ENCODE measurements around the gene BLOC1S6.
A peak's percentile ranks its signal among the peaks of the same experiment; 100 is the strongest.
"Not testable (repeated sequence)": the region's sequence is repeated elsewhere in the genome, so short reads cannot be mapped to it uniquely, and the experiment has no call there.

The BLOC1S6 gene

DNA sequence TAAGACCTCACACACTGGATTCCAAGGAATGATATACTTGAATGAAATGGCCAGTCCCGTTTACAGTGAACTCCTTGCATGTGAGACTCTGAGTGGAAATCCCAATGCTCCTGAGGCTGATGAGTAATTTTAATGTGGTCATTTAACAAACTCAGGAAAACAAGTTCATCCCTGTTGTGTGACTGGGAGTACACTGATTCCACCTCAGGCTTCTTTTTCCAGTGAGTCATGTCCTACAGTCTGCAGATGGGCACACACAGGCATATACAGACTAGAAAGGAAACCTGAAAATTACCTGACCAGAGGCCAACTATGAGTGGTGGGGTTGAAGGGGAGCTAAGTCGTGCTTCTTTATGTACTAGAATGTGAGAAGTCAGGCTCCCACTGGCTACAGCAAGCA is 53.4 kb downstream of the BLOC1S6 start:
- Mint-ChIP-seq H3K27ac (no peak overlapping the region), H3K4me1 (peaks cover 75% of the 10 kb centered on the region), H3K4me3 (no peak overlapping the region), H3K9me3 (no peaks in the 10 kb centered on the region), H3K36me3 (peaks cover 67% of the 10 kb centered on the region), H3K27me3 (no peaks in the 10 kb centered on the region)
- DNase-seq: no peak
- CTCF ChIA-PET: no interaction called here

DNA sequence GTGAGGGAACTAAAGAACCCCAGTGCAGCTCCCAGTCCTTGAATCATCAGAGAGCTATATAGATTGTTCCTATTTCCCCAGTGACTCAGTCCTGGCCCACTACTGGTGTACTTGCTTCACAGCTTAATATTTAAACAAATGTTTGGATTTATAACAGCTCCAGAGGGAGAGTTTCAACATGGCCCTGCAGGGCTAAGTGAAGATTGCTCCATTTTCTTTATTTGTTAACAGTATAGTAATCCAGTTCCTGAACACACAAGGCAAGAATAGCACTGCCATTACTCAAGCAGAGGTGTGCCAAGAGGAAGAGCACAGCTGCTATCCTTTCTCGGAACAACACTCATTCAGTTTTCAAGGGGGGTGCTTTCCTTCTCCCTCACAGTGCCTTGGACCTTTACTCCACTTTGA is 54.2 kb downstream of the BLOC1S6 start:
- H3K4me1 Mint-ChIP-seq: peaks cover 77% of the 10 kb centered on the region
- no peaks in the 10 kb centered on the region for H3K27me3 Mint-ChIP-seq
- DNase-seq: no peak
- H3K27ac Mint-ChIP-seq: no peak overlapping the region
- H3K36me3 Mint-ChIP-seq: peaks cover 64% of the 10 kb centered on the region
- CTCF ChIA-PET: no interaction called here
- H3K9me3 Mint-ChIP-seq: no peaks in the 10 kb centered on the region
- no peak overlapping the region for H3K4me3 Mint-ChIP-seq

DNA sequence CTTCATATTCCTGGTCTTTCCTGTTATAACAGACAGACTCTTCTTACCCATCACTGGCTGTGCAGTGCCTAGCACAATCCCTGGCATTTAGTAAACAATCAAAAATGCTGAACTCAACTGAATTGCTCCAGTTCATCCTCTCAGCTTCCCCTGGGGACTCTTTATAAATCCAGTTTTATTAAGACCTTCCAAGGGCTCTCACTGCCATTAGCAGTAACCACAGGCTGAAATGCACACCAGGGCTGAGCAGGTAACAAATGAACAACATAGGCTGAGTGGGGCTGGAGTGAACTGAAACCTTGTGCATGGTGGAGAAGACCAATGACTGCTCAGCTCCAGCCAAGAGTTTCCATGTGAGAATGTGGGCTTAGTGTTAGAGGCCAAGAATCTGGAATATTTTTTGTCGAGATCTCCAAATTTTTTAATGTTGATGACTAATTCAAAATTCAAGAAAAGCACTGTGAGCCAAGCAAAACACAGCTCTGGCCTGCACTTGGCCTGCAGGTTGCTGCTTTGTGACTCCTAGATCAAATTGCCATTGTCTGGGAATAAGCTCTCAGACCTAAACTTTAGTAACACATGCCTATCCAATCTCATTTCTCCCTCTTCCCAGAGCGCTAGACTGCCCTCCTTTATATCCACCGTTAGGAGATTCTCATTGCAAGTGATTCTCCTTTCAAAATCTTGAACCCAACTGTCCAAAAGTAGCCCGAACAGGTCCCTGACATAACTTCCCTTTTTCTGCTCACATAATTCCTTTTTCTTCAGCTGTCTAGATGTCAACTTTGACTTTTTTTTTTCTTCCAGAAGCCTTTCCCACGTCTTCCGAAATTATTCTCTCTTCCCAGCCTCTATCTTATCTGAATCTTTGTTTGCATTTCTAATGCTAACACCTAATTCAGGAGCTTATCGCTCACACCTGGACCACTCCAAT is 55.1 kb downstream of the BLOC1S6 start:
- no peak for DNase-seq
- no peak overlapping the region for H3K27ac Mint-ChIP-seq
- no peak overlapping the region for H3K4me3 Mint-ChIP-seq
- peaks cover 72% of the 10 kb centered on the region for H3K4me1 Mint-ChIP-seq
- peaks cover 61% of the 10 kb centered on the region for H3K36me3 Mint-ChIP-seq
- H3K9me3 Mint-ChIP-seq: no peaks in the 10 kb centered on the region
- no peaks in the 10 kb centered on the region for H3K27me3 Mint-ChIP-seq
- CTCF ChIA-PET: interaction anchor here (0.6 kb wide), 1 partner anchor 213 kb away, joined by 3 read pairs; no protein-coding TSS in a partner anchor

DNA sequence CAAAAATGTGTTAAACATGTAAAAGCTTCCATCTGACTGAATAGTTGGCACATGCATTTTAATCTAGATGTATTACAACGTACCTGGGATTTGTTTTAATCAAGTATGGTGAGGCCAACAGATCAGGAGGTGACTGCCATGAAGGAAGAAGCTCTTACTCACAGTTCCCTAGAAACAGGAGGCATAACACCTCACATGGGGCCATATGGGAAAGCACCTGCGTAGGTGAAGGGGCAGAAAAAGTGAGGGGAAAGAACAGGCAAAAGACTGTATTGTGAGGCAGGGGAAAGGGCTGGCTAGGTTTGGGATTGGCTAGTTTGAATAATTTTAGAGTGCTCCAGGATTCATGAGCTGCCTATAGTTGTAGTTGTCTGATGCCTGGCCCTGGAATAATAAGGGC is 57.3 kb downstream of the BLOC1S6 start:
- DNase-seq: no peak
- Mint-ChIP-seq H3K9me3 (no peaks in the 10 kb centered on the region), H3K27ac (peak overlapping the region; percentile 2), H3K27me3 (no peaks in the 10 kb centered on the region), H3K4me3 (no peak overlapping the region), H3K36me3 (peaks cover 45% of the 10 kb centered on the region), H3K4me1 (peaks cover 60% of the 10 kb centered on the region)
- CTCF ChIA-PET: no interaction called here

DNA sequence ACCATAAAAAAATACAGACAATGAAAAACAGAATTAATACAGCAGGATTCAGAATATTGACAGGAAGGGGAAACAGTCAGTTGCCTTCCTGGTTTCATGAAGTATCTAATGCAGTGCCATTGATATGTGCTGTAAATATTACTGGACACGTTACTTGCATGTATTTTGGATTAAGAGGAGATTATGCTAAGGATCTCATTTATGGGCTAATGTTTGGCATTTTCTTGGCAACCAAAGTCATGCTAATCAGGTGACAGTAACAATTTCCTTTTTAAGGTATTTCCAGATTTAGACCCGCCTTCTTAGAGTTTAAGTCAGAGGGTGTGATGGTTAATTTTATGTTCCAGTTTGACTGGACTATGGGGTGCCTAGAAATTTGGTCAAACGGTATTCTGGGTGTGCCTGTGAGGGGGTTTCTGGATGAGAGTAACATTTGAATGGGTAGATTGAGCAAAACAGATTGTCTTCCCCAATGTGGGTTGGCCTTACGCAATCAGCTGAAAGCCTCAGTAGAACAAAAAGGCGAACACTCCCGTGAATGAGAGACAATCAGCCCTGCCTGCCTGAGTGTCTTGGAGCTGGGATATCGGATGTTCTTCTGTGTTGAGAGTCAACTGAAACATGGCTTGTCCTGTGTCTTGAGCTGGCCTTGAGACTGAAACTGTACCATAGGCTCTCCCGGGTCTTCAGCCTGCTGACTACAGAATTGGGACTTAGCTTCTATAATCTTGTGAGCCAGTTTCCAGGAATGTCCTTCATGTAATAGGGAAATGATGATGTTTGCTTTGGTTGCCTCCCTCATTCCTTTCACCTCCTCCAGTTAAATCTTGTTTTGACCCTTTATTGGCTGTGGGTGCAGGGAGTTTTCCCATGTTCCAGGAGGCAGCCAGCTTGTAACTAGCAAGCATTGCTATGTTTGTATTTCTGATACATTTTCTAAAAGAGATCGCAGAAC is 58.1 kb downstream of the BLOC1S6 start:
- Mint-ChIP-seq H3K4me1 (peaks cover 55% of the 10 kb centered on the region), H3K9me3 (peaks cover 1% of the 10 kb centered on the region), H3K36me3 (peaks cover 44% of the 10 kb centered on the region), H3K27ac (no peak overlapping the region), H3K27me3 (no peaks in the 10 kb centered on the region), H3K4me3 (no peak overlapping the region)
- DNase-seq: no peak
- CTCF ChIA-PET: interaction anchor here (1.1 kb wide), 1 partner anchor 186 kb away, joined by 3 read pairs; no protein-coding TSS in a partner anchor

DNA sequence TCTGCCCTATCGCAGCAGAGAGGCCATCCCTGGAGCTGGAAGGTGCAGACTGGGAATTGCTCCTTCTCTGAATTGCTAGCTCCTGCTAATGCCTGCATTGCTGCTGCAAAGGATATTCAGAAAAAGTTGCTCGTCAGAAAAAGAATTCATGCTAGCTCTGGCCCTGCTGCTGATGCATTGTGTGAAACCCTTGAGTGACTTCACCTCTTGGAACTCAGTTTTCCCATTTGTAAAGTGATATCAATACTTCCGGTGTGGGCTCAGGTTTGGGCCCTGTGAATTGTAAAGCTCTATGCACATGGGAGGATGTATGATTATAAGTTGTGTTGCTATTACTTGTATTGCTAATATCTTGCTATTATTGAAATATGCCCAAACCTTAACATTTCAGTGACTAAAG is 59.0 kb downstream of the BLOC1S6 start:
- Mint-ChIP-seq H3K27me3 (no peaks in the 10 kb centered on the region), H3K36me3 (peaks cover 42% of the 10 kb centered on the region), H3K4me1 (peaks cover 48% of the 10 kb centered on the region), H3K27ac (no peak overlapping the region), H3K4me3 (no peak overlapping the region), H3K9me3 (peaks cover 2% of the 10 kb centered on the region)
- CTCF ChIA-PET: interaction anchor here (1.1 kb wide), 1 partner anchor 186 kb away, joined by 3 read pairs; no protein-coding TSS in a partner anchor
- DNase-seq: no peak

DNA sequence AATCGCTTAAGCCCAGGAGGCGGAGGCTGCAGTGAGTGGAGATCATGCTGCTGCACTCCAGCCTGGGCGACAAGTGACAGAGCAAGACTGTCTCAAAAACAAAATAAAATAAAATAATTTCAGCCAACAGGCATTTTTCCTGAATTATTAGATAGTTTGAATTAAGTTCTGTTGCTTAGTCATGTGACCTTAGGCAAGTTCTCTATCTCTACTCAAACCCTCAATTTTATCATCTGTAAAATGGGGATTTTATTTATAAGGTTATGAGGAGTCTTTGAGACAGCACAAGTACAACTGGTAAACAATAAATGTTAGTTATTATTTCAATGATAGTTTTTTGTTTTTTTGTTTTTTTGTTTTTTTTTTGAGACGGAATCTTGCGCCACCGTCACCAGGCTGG is 60.6 kb downstream of the BLOC1S6 start:
- CTCF ChIA-PET: no interaction called here
- Mint-ChIP-seq H3K36me3 (peaks cover 32% of the 10 kb centered on the region), H3K9me3 (peaks cover 2% of the 10 kb centered on the region), H3K4me1 (peaks cover 38% of the 10 kb centered on the region), H3K27ac (no peak overlapping the region), H3K4me3 (no peak overlapping the region), H3K27me3 (no peaks in the 10 kb centered on the region)
- DNase-seq: no peak

DNA sequence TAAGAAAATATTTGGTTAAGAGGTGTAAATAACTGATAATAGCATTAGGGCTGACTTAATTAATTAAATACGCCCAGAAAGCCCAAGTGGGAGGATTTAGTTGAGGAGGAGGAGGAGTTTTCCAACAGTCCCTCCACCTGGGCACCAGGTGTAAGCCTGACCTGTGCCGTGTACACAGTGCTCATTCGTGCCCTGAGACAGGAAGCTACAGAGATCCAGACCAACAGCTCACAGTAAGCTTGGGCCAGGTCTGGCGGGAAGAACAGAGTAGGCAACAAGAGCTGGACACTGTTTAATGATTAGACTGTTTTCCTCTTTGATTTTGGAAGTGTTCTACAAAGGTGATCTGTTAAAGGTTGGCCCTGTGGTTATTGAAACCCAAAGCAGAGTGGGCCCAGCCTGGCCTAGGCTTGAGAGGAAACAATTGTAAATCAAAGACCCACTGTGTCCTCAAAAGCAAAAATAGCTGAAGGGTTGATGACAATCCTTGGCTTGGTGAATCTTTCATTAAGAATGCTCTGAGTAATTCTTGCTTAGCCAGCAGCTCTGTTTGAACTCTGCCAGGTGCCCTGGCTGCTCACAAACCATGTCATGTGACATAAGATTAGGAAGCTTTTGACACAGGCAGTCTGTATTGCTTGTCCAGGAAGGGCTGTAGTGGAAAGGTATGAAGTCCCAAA is 61.5 kb downstream of the BLOC1S6 start:
- no peak overlapping the region for H3K27ac Mint-ChIP-seq
- CTCF ChIA-PET: no interaction called here
- H3K4me1 Mint-ChIP-seq: peaks cover 36% of the 10 kb centered on the region
- H3K36me3 Mint-ChIP-seq: peaks cover 29% of the 10 kb centered on the region
- no peak overlapping the region for H3K4me3 Mint-ChIP-seq
- DNase-seq: no peak
- no peaks in the 10 kb centered on the region for H3K27me3 Mint-ChIP-seq
- peaks cover 2% of the 10 kb centered on the region for H3K9me3 Mint-ChIP-seq

DNA sequence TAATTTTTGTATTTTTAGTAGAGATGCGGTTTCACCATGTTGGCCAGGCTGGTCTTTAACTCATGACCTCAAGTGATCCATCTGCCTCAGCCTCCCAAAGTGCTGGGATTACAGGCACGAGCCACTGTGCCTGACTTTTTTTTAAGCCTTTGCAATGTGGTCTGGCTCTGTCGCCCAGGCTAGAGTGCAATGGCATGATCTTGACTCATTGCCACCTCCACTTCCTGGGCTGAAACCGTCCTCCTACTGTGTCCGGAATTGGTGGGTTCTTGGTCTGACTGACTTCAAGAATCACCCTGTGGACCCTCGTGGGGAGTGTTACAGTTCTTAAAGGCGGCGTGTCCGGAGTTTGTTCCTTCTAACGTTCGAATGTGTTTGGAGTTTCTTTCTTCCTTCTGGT is 62.8 kb downstream of the BLOC1S6 start:
- H3K9me3 Mint-ChIP-seq, H3K27me3 Mint-ChIP-seq, CTCF ChIA-PET, DNase-seq, H3K4me3 Mint-ChIP-seq, H3K27ac Mint-ChIP-seq: not testable (repeated sequence)
- peaks cover 22% of the 10 kb centered on the region for H3K36me3 Mint-ChIP-seq
- peaks cover 29% of the 10 kb centered on the region for H3K4me1 Mint-ChIP-seq

DNA sequence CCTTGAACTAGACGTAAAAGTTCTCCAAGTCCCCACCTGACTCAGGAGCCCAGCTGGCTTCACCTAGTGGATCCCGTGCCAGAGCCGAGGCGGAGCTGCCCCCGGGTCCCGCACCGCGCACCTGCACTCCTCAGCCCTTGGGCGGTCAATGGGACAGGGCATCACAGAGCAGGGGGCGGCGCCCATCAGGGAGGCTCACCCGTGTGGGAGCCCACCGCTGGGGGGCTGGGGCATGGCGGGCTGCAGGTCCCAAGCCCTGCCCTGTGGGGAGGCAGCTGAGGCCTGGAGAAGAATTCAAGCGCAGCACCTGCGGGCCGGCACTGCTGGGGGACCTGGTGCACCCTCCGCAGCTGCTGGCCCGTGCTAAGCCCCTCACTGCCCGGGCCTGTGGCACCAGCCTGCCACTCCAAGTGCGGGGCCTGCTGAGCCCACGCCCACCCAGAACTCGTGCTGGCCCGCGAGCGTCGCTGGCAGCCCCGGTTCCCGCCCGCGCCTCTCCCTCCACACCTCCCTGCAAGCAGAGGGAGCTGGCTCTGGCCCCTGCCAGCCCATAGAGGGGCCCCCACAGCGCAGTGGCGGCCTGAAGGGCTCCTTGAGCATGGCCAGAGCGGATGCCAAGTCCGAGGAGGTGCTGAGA is 63.8 kb downstream of the BLOC1S6 start:
- peaks cover 21% of the 10 kb centered on the region for H3K4me1 Mint-ChIP-seq
- H3K36me3 Mint-ChIP-seq: peaks cover 18% of the 10 kb centered on the region
- DNase-seq: no peak
- no peak overlapping the region for H3K4me3 Mint-ChIP-seq
- H3K27me3 Mint-ChIP-seq: no peaks in the 10 kb centered on the region
- CTCF ChIA-PET: no interaction called here
- H3K27ac Mint-ChIP-seq: no peak overlapping the region
- peaks cover 2% of the 10 kb centered on the region for H3K9me3 Mint-ChIP-seq

DNA sequence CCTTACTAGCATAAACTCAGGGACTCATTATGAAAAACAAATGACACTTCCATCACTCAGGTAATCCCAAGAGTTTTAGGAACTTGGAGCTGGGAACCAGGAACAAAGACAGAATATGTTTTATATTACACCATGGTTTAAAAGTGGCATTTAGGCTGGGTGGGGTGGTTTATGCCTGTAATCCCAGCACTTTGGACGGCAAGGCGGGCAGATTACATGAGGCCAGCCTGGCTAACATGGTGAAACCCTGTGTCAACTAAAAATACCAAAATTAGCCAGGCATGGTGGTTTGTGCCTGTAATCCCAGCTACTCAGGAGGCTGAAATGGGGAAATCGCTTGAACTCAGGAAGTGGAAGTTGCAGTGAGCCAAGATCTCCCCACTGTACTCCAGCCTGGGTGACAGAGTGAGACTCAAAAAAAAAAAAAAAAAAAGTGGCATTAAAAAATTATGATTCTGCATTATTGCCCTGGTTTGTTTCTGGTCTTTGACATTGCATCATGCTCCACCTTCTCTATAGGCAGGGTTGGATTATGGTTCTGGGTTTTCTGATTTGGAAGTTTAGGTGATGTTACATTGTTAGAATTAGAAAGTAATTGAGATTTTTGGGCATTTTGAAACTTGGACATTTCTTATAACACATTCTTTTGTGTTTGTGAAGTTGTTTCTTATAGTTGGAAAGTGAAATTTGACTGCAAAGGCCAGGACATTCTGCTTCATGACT is 66.7 kb downstream of the BLOC1S6 start:
- no peak overlapping the region for H3K4me3 Mint-ChIP-seq
- H3K9me3 Mint-ChIP-seq: peaks cover 2% of the 10 kb centered on the region
- H3K27me3 Mint-ChIP-seq: no peaks in the 10 kb centered on the region
- H3K4me1 Mint-ChIP-seq: peaks cover 12% of the 10 kb centered on the region
- H3K27ac Mint-ChIP-seq: no peak overlapping the region
- DNase-seq: no peak
- peaks cover 16% of the 10 kb centered on the region for H3K36me3 Mint-ChIP-seq
- CTCF ChIA-PET: no interaction called here

DNA sequence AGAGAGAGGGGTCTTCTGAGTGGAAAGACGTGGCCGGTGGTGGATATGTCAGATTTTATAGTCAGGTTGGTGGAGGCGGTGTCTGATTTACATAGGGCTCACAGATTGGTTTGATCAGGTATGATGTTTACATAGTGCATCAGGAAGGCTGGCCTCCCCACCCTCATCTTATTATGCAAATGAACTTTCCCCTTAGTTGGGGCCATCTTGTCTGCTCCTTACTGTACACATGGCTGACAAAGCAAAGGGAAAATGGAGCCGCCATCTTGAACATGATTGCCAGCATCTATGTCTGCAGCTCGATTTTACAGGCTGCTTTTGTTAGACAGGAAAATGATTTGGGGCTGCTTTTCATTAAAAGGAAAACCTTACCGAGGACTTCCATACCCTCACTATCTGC is 67.6 kb downstream of the BLOC1S6 start:
- H3K9me3 Mint-ChIP-seq: peaks cover 2% of the 10 kb centered on the region
- no peak for DNase-seq
- H3K4me1 Mint-ChIP-seq: peaks cover 6% of the 10 kb centered on the region
- H3K27me3 Mint-ChIP-seq: no peaks in the 10 kb centered on the region
- no peak overlapping the region for H3K4me3 Mint-ChIP-seq
- CTCF ChIA-PET: no interaction called here
- H3K27ac Mint-ChIP-seq: no peak overlapping the region
- H3K36me3 Mint-ChIP-seq: peaks cover 18% of the 10 kb centered on the region

DNA sequence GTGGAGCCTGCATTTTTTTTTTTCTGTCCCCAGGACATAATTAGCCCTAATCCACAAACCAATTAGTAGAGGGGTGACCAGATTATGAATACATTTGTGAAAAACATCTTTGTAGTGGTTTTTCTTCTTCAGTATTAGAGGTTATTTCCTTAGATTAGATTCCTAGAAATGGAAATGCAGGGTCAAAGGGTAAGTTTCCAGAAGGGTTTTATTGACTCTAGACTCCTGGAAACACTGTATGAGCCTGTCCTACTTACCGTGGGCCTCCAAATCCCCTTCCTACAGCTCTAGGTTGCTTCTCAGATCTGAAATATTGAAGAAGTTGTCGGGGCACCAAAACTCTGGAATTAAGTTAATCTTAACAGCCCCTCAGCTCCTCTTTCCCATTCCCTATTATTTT is 70.1 kb downstream of the BLOC1S6 start:
- Mint-ChIP-seq H3K36me3 (peaks cover 28% of the 10 kb centered on the region), H3K4me1 (peaks cover 6% of the 10 kb centered on the region), H3K4me3 (no peak overlapping the region), H3K27ac (no peak overlapping the region), H3K9me3 (no peaks in the 10 kb centered on the region), H3K27me3 (no peaks in the 10 kb centered on the region)
- no peak for DNase-seq
- CTCF ChIA-PET: no interaction called here

All from activated naive CD4-positive, alpha-beta T cell treated with anti-CD3 and anti-CD28 coated beads, Interleukin-2, amount 10 ng/mL, durations not matched to agents 7 days and 5 days (primary cell).